Tibial nerve (tissue), 3 donors: ENCODE data around the gene ATP8A2.

ENCODE experiments used
- POLR2A ChIP-seq, 2 donors: fragments of 450-650 bp; IDR thresholded peaks; one replicate each; pipeline ENCODE4 v1.6.1; 2017; ENCODE audit warnings: antibody characterized with exemption in 2 of 2, mild to moderate bottlenecking in 2 of 2, moderate library complexity in 2 of 2
- TF ChIP-seq, protein P1 (sequence below), 5 experiments: fragments of 200-600 bp in 3 of 5; fragments of 450-650 bp in 2 of 5; sonication (generic) in 3 of 5; IDR thresholded peaks; one replicate each; pipeline ENCODE4 v1.5.1; 2016 to 2019; ENCODE audit warnings: antibody characterized with exemption in 5 of 5, mild to moderate bottlenecking in 3 of 5, moderate library complexity in 2 of 5

DNA sequence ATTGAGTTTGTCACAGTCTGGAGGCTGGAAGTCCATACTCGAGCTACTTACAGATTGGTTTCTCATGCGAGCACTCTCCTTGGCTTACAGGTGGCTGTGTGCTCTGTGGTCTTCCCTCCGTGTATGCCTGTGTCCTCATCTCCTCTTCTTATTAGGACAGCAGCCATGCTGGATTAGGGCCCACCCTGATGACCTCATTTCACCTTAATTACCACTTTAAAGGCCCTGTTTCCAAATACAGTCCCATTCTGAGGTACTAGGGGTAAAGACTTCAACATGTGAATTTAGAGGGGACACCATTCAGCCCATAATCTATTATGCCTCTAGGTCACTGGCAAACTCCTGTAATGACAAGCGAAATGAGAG, 639.4 kb downstream of the ATP8A2 start:
- TF ChIP-seq, protein P1, sequence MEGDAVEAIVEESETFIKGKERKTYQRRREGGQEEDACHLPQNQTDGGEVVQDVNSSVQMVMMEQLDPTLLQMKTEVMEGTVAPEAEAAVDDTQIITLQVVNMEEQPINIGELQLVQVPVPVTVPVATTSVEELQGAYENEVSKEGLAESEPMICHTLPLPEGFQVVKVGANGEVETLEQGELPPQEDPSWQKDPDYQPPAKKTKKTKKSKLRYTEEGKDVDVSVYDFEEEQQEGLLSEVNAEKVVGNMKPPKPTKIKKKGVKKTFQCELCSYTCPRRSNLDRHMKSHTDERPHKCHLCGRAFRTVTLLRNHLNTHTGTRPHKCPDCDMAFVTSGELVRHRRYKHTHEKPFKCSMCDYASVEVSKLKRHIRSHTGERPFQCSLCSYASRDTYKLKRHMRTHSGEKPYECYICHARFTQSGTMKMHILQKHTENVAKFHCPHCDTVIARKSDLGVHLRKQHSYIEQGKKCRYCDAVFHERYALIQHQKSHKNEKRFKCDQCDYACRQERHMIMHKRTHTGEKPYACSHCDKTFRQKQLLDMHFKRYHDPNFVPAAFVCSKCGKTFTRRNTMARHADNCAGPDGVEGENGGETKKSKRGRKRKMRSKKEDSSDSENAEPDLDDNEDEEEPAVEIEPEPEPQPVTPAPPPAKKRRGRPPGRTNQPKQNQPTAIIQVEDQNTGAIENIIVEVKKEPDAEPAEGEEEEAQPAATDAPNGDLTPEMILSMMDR (IDR thresholded peaks at IDR 0.05) = no peak
- TF ChIP-seq POLR2A (IDR thresholded peaks at IDR 0.05) = no peak
